ENCODE data around the gene CEP89.

Gene CEP89

DNA sequence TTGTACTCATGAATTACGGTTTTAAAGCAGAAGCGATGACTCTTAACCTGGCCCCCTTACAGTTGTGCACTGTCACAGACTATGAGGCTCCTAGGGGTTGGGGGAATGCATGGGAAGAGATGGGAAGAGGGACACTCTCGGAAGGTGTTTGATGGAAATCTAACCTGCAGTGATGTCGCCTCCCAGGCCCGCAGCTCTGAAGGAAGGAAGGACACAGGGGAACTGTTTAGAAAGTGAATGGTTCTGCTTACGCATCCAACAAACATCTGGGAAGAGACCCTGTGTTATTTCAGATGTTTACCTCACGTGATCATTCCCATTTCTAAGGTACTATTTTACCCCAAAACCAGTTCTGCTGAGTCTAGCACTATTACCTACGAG lies 54.2 kb downstream of the CEP89 start:
- DNase-seq (ENCODE audit: insufficient read length, low spot score): no peak
- TF ChIP-seq SPI1 (IDR thresholded peaks at IDR 0.05; ENCODE audit: low read depth, low read length) (no peak), TAF1 (IDR thresholded peaks at IDR 0.05; ENCODE audit: low read depth, low read length) (no peak), POLR2A (IDR thresholded peaks at IDR 0.05; ENCODE audit: low read depth, low read length) (no peak), POU2F2 (IDR thresholded peaks at IDR 0.05; ENCODE audit: low read depth, low read length) (no peak), POLR2AphosphoS5 (IDR thresholded peaks at IDR 0.05; ENCODE audit: low read depth, low read length) (no peak), PAX5 (IDR thresholded peaks at IDR 0.05; ENCODE audit: insufficient read depth, low read length, severe bottlenecking) (no peak)
- FAIRE-seq: no peak

DNA sequence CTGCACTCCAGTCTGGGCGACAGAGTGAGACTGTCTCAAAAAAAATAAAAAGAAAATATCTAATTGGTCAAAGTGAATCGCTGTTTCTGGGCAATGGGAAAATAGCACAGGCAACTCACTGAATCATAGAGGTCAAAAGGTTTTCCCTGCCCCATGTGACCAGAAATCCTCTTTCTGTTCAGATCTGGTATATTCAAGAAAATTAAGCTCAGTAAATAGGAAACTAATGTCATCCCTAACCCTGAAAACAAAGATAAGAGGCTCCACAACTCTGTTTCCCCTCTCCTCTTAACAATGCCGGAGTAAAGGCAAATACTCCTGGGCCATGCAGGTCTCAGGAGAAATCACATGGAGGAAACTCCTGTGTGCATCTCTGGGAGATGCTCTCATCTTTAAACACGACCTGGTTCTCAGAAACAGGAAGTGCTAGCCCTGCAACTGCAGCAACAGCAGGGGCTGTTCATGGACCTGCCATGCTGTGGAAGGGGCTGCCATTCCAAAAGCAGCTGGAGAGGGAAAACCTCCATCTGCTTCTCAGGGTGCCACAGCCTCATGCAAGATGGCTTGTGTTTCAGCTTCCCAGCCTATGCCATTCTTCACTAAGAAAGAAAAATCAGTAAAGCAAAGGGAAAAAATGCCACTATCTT lies 54.7 kb downstream of the CEP89 start:
- DNase-seq (ENCODE audit: insufficient read length, low spot score) (no peak), FAIRE-seq (no peak)
- TF ChIP-seq TAF1 (IDR thresholded peaks at IDR 0.05; ENCODE audit: low read depth, low read length) (no peak), SPI1 (IDR thresholded peaks at IDR 0.05; ENCODE audit: low read depth, low read length) (peak; percentile 87)

- TF ChIP-seq PAX5 (IDR thresholded peaks at IDR 0.05; ENCODE audit: insufficient read depth, low read length, severe bottlenecking) (no peak), POLR2A (IDR thresholded peaks at IDR 0.05; ENCODE audit: low read depth, low read length) (no peak), POU2F2 (IDR thresholded peaks at IDR 0.05; ENCODE audit: low read depth, low read length) (no peak), TAF1 (IDR thresholded peaks at IDR 0.05; ENCODE audit: low read depth, low read length) (no peak)
- DNase-seq (ENCODE audit: insufficient read length, low spot score) (no peak), FAIRE-seq (no peak)
Observed at GRCh38 chr19:32914879-32915660, 56.7 kb downstream of the CEP89 start.

DNA sequence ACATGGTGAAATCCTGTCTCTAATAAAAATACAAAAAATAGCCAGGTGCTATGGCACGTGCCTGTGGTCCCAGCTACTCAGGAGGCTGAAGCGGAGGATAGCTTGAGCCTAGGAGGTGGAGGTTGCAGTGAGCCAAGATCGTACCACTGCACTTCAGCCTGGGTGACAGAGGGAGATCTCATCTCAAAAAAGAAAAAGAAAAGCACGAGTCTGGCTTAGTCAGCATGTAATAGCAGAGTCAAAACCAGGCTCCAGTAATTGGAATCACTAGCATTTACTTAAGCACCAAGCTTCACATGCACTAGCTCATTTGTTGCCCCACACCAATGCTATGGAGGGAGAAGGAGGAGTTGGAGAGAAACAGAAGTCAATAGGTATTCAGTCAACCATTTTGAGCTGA lies 60.3 kb downstream of the CEP89 start:
- TF ChIP-seq TAF1 (IDR thresholded peaks at IDR 0.05; ENCODE audit: low read depth, low read length): no peak
- TF ChIP-seq POU2F2 (IDR thresholded peaks at IDR 0.05; ENCODE audit: low read depth, low read length): no peak
- no peak for TF ChIP-seq PAX5 (IDR thresholded peaks at IDR 0.05; ENCODE audit: insufficient read depth, low read length, severe bottlenecking)
- TF ChIP-seq POLR2A (IDR thresholded peaks at IDR 0.05; ENCODE audit: low read depth, low read length): no peak
- no peak for TF ChIP-seq POLR2AphosphoS5 (IDR thresholded peaks at IDR 0.05; ENCODE audit: low read depth, low read length)
- no peak for TF ChIP-seq SPI1 (IDR thresholded peaks at IDR 0.05; ENCODE audit: low read depth, low read length)
- DNase-seq (ENCODE audit: insufficient read length, low spot score) (no peak), FAIRE-seq (no peak)

GRCh38 chr19:32910874-32911273 lies 60.9 kb downstream of the CEP89 start:
- TF ChIP-seq POLR2A (IDR thresholded peaks at IDR 0.05; ENCODE audit: low read depth, low read length) (no peak), SPI1 (IDR thresholded peaks at IDR 0.05; ENCODE audit: low read depth, low read length) (no peak), PAX5 (IDR thresholded peaks at IDR 0.05; ENCODE audit: insufficient read depth, low read length, severe bottlenecking) (no peak), TAF1 (IDR thresholded peaks at IDR 0.05; ENCODE audit: low read depth, low read length) (no peak), POU2F2 (IDR thresholded peaks at IDR 0.05; ENCODE audit: low read depth, low read length) (no peak), POLR2AphosphoS5 (IDR thresholded peaks at IDR 0.05; ENCODE audit: low read depth, low read length) (no peak)
- no peak for FAIRE-seq
- DNase-seq (ENCODE audit: insufficient read length, low spot score): no peak

DNA sequence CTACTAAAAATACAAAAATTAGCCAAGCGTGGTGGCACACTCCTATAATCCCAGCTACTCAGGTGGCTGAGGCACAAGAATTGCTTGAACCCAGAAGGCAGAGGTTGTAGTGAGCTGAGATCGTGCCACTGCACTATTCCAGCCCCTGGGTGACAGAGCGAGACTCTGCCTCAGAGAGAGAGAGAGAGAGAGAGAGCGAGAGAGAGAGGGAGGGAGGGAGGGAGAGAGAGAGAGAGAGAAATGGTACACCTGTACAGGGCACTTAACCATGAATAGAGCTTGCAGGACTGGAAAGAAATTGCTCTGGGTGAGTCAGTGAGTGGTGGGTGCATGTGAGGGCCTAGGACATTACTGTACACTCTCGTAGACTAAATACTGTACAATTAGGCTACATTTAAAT lies 61.7 kb downstream of the CEP89 start:
- FAIRE-seq: no peak
- TF ChIP-seq TAF1 (IDR thresholded peaks at IDR 0.05; ENCODE audit: low read depth, low read length) (no peak), POU2F2 (IDR thresholded peaks at IDR 0.05; ENCODE audit: low read depth, low read length) (no peak), SPI1 (IDR thresholded peaks at IDR 0.05; ENCODE audit: low read depth, low read length) (no peak), PAX5 (IDR thresholded peaks at IDR 0.05; ENCODE audit: insufficient read depth, low read length, severe bottlenecking) (no peak), POLR2A (IDR thresholded peaks at IDR 0.05; ENCODE audit: low read depth, low read length) (no peak), POLR2AphosphoS5 (IDR thresholded peaks at IDR 0.05; ENCODE audit: low read depth, low read length) (no peak)
- no peak for DNase-seq (ENCODE audit: insufficient read length, low spot score)

DNA sequence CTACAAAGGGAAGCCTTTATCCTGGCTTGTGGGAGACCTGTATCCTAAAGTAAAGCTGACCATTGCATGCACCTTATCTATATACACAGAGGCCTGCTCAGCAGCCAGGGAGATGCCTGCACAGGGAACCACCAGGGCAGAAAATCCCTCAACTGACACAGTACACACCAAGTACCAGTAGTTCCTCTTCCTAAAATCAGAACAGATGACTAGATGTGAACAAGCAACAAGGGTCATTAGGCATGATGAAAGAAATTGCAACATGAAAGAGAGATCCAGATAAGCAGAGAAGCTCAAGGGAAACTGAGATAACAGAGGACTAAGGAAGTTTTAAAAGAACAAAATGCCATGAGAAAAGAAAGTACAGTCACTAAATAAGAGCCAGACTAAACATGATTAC lies 62.5 kb downstream of the CEP89 start:
- TF ChIP-seq TAF1 (IDR thresholded peaks at IDR 0.05; ENCODE audit: low read depth, low read length) (no peak), PAX5 (IDR thresholded peaks at IDR 0.05; ENCODE audit: insufficient read depth, low read length, severe bottlenecking) (no peak), SPI1 (IDR thresholded peaks at IDR 0.05; ENCODE audit: low read depth, low read length) (no peak), POLR2A (IDR thresholded peaks at IDR 0.05; ENCODE audit: low read depth, low read length) (no peak), POU2F2 (IDR thresholded peaks at IDR 0.05; ENCODE audit: low read depth, low read length) (no peak), POLR2AphosphoS5 (IDR thresholded peaks at IDR 0.05; ENCODE audit: low read depth, low read length) (no peak)
- FAIRE-seq (no peak), DNase-seq (ENCODE audit: insufficient read length, low spot score) (no peak)

DNA sequence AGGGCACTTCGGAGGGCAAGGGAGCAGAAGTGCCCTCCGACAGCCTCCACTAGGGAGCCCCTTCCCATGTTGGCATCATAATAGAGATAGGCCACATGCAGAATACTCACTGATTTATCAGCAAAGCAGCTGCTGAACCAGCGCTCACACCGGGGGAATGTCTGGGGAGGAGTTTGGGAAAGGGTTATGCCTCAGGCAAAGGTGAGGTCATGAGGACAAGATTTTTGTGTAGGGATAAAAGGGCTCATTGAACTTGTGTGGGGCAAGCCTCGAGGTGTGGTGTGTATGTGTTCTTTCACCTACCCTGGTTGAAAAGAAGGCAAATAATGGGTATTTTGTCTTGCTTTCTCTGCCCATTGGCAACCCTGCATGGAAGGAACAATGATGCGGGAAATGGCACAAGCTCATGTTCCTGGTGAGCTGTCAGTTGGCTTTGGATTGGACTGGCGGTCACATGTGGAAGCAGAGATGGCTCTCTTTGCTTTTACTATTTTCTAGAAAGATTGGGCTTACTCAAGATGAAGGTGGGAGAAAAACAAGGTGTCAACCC lies 63.0 kb downstream of the CEP89 start:
- TF ChIP-seq SPI1 (IDR thresholded peaks at IDR 0.05; ENCODE audit: low read depth, low read length) (no peak), POLR2AphosphoS5 (IDR thresholded peaks at IDR 0.05; ENCODE audit: low read depth, low read length) (no peak), PAX5 (IDR thresholded peaks at IDR 0.05; ENCODE audit: insufficient read depth, low read length, severe bottlenecking) (no peak), TAF1 (IDR thresholded peaks at IDR 0.05; ENCODE audit: low read depth, low read length) (no peak), POU2F2 (IDR thresholded peaks at IDR 0.05; ENCODE audit: low read depth, low read length) (no peak), POLR2A (IDR thresholded peaks at IDR 0.05; ENCODE audit: low read depth, low read length) (no peak)
- no peak for DNase-seq (ENCODE audit: insufficient read length, low spot score)
- FAIRE-seq: no peak

- no peak for FAIRE-seq
- TF ChIP-seq POLR2AphosphoS5 (IDR thresholded peaks at IDR 0.05; ENCODE audit: low read depth, low read length): no peak
- TF ChIP-seq SPI1 (IDR thresholded peaks at IDR 0.05; ENCODE audit: low read depth, low read length): no peak
- TF ChIP-seq POLR2A (IDR thresholded peaks at IDR 0.05; ENCODE audit: low read depth, low read length): no peak
- no peak for TF ChIP-seq PAX5 (IDR thresholded peaks at IDR 0.05; ENCODE audit: insufficient read depth, low read length, severe bottlenecking)
- TF ChIP-seq POU2F2 (IDR thresholded peaks at IDR 0.05; ENCODE audit: low read depth, low read length): no peak
- no peak for TF ChIP-seq TAF1 (IDR thresholded peaks at IDR 0.05; ENCODE audit: low read depth, low read length)
- no peak for DNase-seq (ENCODE audit: insufficient read length, low spot score)
Observed at GRCh38 chr19:32902448-32902847, 69.3 kb downstream of the CEP89 start.

Data from GM12891 (cell line).